ENCODE measurements around the gene PCDH9. TPM values are rescaled to one million over a fixed set of nuclear protein-coding genes. Genes with fewer than 3 reads are reported as not detected.

PCDH9 gene
- total RNA-seq, 1 experiment from 2014 or later, result 0.11 TPM

GRCh38 chr13:66751691-66752090, 478.4 kb downstream of the PCDH9 start:
- Mint-ChIP-seq H3K4me3 (ENCODE audit: unreplicated experiment) (no peak overlapping the region), H3K27ac (ENCODE audit: unreplicated experiment) (no peak overlapping the region)
- POLR2A ChIA-PET, result no interaction called here

GRCh38 chr13:66748712-66749111, 481.4 kb downstream of the PCDH9 start:
- ChIA-PET POLR2A (no interaction called here), CTCF (no interaction called here)
- no peak overlapping the region for H3K27ac Mint-ChIP-seq (ENCODE audit: unreplicated experiment)
- no peak for DNase-seq
- Histone ChIP-seq H3K9me3 (no peaks in the 10 kb centered on the region; the same call in 1 of the 2 replicates), H3K27me3 (replicated peaks; ENCODE audit: control insufficient read depth, insufficient read depth, low read length) (no peaks in the 10 kb centered on the region), H3K36me3 (ENCODE audit: control insufficient read depth, insufficient read depth, low read length) (no peaks in the 10 kb centered on the region), H3K4me3 (ENCODE audit: low read depth, low read length) (no peak overlapping the region), H3K4me1 (no peaks in the 10 kb centered on the region)
- H3K27me3 Mint-ChIP-seq (ENCODE audit: insufficient read depth, unreplicated experiment), result no peaks in the 10 kb centered on the region
- no peaks in the 10 kb centered on the region for H3K4me1 Mint-ChIP-seq (ENCODE audit: low read depth, unreplicated experiment)
- no peaks in the 10 kb centered on the region for H3K9me3 Mint-ChIP-seq (ENCODE audit: unreplicated experiment)
- intact Hi-C loops (cut with micrococcal nuclease; ENCODE audit: unreplicated experiment), result no loop called here
- H3K36me3 Mint-ChIP-seq (ENCODE audit: insufficient read depth, unreplicated experiment), result no peaks in the 10 kb centered on the region
- no peak overlapping the region for H3K4me3 Mint-ChIP-seq (ENCODE audit: unreplicated experiment)
- no TSS peak for BruUV-seq (replicated peaks)
- no peak for TF ChIP-seq CTCF (IDR thresholded peaks at IDR 0.05; ENCODE audit: insufficient read depth in 1 of 2, low read depth in 1 of 2, low read length in 1 of 2, severe bottlenecking in 1 of 2, unreplicated experiment in 1 of 2)

More at GRCh38 chr13:66751691-66752090, 478.4 kb downstream of the PCDH9 start:
- TF ChIP-seq CTCF (IDR thresholded peaks at IDR 0.05; ENCODE audit: insufficient read depth in 1 of 2, low read depth in 1 of 2, low read length in 1 of 2, severe bottlenecking in 1 of 2, unreplicated experiment in 1 of 2), result no peak
- Histone ChIP-seq H3K4me3 (ENCODE audit: low read depth, low read length) (no peak overlapping the region), H3K27me3 (replicated peaks; ENCODE audit: control insufficient read depth, insufficient read depth, low read length) (no peaks in the 10 kb centered on the region), H3K4me1 (no peaks in the 10 kb centered on the region), H3K36me3 (ENCODE audit: control insufficient read depth, insufficient read depth, low read length) (no peaks in the 10 kb centered on the region), H3K9me3 (no peaks in the 10 kb centered on the region; the same call in 1 of the 2 replicates)
- Mint-ChIP-seq H3K9me3 (ENCODE audit: unreplicated experiment) (no peaks in the 10 kb centered on the region), H3K4me1 (ENCODE audit: low read depth, unreplicated experiment) (no peaks in the 10 kb centered on the region), H3K27me3 (ENCODE audit: insufficient read depth, unreplicated experiment) (no peaks in the 10 kb centered on the region), H3K36me3 (ENCODE audit: insufficient read depth, unreplicated experiment) (no peaks in the 10 kb centered on the region)
- intact Hi-C loops (cut with micrococcal nuclease; ENCODE audit: unreplicated experiment), result no loop called here
- CTCF ChIA-PET, result no interaction called here
- DNase-seq, result no peak
- BruUV-seq (replicated peaks), result no TSS peak

- ChIA-PET CTCF (no interaction called here), POLR2A (no interaction called here)
- Mint-ChIP-seq H3K36me3 (ENCODE audit: insufficient read depth, unreplicated experiment) (no peaks in the 10 kb centered on the region), H3K4me3 (ENCODE audit: unreplicated experiment) (no peak overlapping the region), H3K4me1 (ENCODE audit: low read depth, unreplicated experiment) (no peaks in the 10 kb centered on the region), H3K27me3 (ENCODE audit: insufficient read depth, unreplicated experiment) (no peaks in the 10 kb centered on the region), H3K9me3 (ENCODE audit: unreplicated experiment) (no peaks in the 10 kb centered on the region), H3K27ac (ENCODE audit: unreplicated experiment) (no peak overlapping the region)
- intact Hi-C loops (cut with micrococcal nuclease; ENCODE audit: unreplicated experiment), result no loop called here
- Histone ChIP-seq H3K9me3 (no peaks in the 10 kb centered on the region), H3K4me3 (ENCODE audit: low read depth, low read length) (no peak overlapping the region), H3K27me3 (replicated peaks; ENCODE audit: control insufficient read depth, insufficient read depth, low read length) (no peaks in the 10 kb centered on the region), H3K4me1 (no peaks in the 10 kb centered on the region), H3K36me3 (ENCODE audit: control insufficient read depth, insufficient read depth, low read length) (no peaks in the 10 kb centered on the region)
- no TSS peak for BruUV-seq (replicated peaks)
- DNase-seq, result no peak
- TF ChIP-seq CTCF (IDR thresholded peaks at IDR 0.05; ENCODE audit: insufficient read depth in 1 of 2, low read depth in 1 of 2, low read length in 1 of 2, severe bottlenecking in 1 of 2, unreplicated experiment in 1 of 2), result no peak
Observed at GRCh38 chr13:66745307-66745706, 484.8 kb downstream of the PCDH9 start.

Data from Caco-2 (cell line).